GM21737 (cell line): ENCODE data around the gene SPRR2G.
"Not testable (repeated sequence)": the region's sequence is repeated elsewhere in the genome, so short reads cannot be mapped to it uniquely, and the experiment has no call there.

Source experiments
- ATAC-seq: cut with Tn5 transposase; IDR thresholded peaks from one replicate; pipeline ENCODE4 v1.9.1; 2021; ENCODE audit warnings: mild to moderate bottlenecking, moderate library complexity; ENCODE audit not compliant: unreplicated experiment

SPRR2G gene

DNA sequence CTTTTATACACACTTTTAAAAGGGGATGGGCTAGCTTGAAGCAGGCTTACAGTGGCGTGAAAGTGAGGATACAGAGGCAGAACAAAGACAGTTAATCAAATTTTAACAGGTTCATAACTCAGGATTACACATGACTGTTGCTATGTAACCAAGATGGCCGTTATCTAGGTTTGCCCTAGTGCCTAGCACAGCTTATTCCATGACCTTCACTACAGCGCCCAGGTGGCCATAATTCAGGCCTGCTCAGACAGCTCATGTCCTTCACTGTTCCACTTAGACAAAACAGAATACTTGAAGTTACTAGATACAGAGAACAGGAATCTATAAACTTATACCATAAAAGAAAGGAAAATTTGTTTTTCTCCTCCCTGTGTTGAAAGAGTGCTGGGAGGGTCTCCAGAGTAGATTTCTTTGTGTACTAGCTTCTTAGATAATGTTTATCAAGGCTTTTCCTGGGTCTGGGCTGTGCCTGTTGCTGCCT lies 31.2 kb downstream of the SPRR2G start:
- ATAC-seq = no peak

DNA sequence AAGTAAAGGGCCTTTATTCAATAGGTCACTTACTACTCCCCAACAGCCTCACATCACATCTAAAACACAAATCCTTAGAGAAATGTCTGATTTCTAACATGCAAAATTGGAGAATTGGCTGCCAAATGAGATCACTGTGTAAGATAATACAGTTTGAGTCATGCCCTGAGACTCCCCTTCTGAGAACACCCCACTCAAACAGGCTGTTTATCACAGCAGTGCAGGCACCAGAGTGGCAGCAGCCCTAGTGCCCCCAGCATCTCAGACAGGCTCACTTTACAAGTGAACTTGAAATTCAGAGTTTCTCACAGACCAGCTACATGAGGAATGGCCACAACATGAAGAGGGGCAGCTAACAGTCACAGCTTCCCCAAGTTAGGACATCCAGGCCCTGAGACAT lies 35.4 kb downstream of the SPRR2G start:
- not testable (repeated sequence) for ATAC-seq

DNA sequence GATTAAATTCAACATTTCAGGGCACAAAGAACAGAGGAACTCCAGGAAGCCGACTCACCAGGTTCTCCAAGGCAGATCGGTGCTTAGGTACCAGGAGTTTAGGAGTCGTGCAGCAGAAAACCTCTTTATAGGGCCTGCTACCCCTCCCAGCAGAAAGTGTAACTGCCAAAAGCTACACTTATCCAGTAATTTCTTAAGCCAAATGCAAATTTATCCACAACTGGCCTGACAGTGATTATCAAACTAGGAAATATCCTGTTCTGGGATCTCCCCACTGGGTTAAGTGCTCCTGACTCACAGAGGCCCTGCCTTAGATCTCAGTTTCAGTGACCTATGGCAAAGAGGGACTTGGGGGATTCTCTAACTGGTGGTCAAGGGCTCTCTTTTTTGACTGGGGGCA lies 37.3 kb downstream of the SPRR2G start, which contains the start of gene SPRR2F:
SPRR2F (minus strand) TSS at position 101 of the 400 bp plus-strand sequence. CDS start 783 bp downstream, outside the sequence.
- ATAC-seq = no peak

DNA sequence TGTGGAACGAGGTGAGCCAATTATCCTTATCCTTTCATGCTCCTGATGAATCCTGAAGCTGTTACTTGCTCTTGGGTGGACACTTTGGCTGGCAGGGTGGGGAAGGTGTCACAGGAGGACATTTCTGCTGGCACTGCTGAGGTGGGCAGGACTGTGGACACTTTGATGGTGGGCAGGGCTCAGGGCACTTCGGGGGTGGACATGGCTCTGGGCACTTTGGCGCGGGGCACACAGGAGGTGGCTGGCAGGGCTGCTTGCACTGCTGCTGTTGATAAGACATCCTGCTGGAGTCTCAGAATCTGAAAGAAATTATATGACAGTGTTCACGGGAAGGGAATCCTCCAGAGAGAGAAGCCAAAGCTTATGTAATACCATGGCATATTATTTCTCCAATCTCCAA lies 38.2 kb downstream of the SPRR2G start:
- not testable (repeated sequence) for ATAC-seq

DNA sequence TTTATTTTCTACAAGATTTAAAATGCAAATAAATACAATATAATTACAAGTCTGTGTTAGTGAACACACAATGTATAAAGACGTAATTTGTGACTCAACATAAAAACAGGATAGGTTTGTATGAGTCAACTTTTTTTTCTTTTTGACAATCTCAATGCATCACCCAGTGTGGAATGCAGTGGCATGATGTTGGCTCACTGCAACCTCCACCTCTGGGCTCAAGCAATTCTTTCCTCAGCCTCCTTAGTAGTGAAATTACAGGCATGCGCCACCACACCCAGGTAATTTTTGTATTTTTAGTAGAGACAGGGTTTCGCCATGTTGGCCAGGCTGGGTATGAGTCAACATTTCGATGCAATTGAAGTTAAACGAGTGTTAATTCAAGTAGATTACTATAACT lies 50.4 kb downstream of the SPRR2G start:
- ATAC-seq = no peak
